Retinal pigment epithelial cell (primary cell): Measurements from ENCODE around the gene EFNA5.
"Not testable (repeated sequence)": the region's sequence is repeated elsewhere in the genome, so short reads cannot be mapped to it uniquely, and the experiment has no call there.

Source experiments
- DNase-seq: peaks from one replicate; pipeline ENCODE4 v3.0.0-alpha.2; 2010; ENCODE audit warnings: low read depth
- H3K4me3 ChIP-seq: 2 replicates; pipeline ENCODE4 v1.5.1; 2011; ENCODE audit warnings: mild to moderate bottlenecking, low read length, control low read depth, moderate library complexity
- TF ChIP-seq, protein P1 (sequence below): conservative IDR thresholded peaks from 2 replicates; pipeline ENCODE4 v1.5.1; 2011; ENCODE audit warnings: low read depth, low read length, control low read depth, inconsistent platforms

EFNA5 gene

DNA sequence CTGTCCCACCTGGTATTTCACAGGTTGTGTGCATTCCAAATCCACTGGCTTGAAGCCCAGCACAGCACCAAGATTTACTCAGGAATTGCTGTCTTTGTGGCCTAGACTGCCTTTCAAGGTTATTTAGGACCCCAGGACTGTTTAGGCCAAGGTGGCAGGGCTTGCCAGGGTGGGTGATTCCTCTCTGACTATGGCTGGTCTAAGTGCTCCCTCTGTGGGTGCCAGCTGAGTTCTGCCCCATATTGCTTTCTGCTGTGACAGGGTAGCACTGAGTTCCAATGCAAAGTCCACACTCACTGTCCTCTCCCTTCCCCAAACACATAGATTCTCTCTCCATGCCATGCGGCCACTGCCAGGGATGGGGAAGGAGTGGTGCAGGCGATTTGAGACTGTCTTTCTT, 318.2 kb downstream of the EFNA5 start:
- no peak for DNase-seq
- no peak overlapping the region for H3K4me3 ChIP-seq
- TF ChIP-seq, protein P1, sequence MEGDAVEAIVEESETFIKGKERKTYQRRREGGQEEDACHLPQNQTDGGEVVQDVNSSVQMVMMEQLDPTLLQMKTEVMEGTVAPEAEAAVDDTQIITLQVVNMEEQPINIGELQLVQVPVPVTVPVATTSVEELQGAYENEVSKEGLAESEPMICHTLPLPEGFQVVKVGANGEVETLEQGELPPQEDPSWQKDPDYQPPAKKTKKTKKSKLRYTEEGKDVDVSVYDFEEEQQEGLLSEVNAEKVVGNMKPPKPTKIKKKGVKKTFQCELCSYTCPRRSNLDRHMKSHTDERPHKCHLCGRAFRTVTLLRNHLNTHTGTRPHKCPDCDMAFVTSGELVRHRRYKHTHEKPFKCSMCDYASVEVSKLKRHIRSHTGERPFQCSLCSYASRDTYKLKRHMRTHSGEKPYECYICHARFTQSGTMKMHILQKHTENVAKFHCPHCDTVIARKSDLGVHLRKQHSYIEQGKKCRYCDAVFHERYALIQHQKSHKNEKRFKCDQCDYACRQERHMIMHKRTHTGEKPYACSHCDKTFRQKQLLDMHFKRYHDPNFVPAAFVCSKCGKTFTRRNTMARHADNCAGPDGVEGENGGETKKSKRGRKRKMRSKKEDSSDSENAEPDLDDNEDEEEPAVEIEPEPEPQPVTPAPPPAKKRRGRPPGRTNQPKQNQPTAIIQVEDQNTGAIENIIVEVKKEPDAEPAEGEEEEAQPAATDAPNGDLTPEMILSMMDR, result no peak

DNA sequence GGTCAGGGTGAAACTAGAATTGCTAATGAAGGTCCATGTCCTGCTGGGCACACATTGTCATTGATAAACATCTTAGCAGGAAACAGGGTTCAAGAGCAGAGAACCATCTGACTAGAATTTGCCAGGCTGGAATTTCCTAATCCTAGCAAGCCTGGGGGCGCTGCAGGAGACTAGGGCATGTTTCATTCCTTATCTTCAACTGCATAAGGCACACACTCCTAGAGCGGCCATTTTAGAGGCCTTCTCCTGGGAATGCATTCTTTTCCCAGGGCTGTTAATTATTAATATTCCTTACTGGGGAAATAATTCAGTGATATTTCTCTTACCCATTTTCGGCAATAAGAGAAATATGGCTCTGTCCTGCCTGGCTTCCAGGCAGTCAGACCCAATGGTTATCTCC, 324.2 kb downstream of the EFNA5 start:
- H3K4me3 ChIP-seq, DNase-seq: not testable (repeated sequence)

DNA sequence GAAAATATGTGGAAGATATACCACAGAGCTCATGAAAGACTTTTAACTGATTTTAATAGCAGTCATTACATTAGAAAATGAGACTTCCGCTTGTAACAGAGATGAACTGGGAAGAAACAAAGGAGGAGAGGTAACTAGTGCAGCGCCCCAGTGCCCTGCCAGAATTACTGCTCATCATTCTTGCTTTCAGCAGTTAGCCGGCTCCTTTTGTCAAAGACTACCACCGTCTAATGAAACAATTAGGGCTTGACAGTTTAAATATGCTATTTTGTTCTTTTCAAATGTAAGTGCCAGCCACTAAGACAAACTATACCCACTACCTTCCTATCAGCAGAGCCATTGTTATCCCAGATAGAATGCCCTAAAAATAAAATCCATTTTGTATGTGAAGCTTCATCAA, 328.4 kb downstream of the EFNA5 start:
- DNase-seq, result no peak
- H3K4me3 ChIP-seq, result no peak overlapping the region
- TF ChIP-seq, protein P1, result no peak

DNA sequence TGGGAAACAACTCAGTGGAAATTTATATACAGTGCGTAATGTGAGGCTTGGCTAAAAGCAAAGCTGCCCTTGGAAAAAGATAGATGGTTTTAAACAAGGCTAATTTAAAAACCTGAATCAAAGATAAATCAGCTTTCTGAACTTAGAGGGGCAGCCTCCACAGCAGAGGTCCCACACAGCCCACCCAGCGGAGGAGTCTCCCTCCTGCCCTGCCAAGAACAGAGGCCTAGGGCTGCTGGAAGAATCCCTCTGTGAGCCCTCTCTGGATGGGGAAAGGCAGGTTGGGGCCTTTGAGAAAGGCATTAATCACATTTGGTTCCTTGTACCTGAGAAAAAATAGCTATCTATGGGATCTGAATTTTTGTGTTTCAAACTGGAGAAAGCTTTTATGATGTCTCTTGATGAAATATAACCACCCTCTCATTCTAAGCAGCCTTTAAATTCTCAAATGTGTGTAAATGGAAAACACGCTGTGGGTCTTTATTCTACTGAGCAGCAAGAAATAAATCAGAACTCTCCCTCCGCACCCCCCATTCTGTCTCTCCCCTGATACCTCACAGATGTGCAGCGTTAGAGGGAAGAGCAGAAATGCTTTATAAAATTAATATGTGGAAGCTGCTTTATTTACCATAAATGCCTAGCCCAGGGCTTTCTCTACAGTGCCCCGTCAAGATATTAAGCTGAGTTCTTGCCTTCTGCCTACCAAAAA, 329.2 kb downstream of the EFNA5 start:
- no peak overlapping the region for H3K4me3 ChIP-seq
- TF ChIP-seq, protein P1, result no peak
- DNase-seq, result no peak

DNA sequence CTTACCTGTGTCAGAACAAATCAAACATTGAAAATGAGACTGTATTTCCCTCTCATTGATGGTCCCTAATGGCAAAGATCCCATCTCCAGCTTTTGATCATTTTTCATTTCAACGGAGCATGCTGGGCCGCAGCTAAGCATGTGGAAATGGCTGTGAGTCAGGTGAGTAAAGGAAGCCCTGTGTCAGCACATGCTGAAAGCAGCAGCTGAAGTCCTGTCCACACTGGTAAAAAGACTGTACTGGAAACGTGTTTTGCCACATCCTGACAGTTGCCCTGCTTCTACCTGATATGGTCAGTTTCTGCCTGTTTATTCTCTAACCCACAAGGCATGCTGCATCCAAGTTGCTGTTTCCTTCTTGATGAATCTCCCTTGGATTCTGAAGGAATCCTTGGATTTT, 330.1 kb downstream of the EFNA5 start:
- H3K4me3 ChIP-seq, result no peak overlapping the region
- TF ChIP-seq, protein P1, result no peak
- DNase-seq, result no peak

DNA sequence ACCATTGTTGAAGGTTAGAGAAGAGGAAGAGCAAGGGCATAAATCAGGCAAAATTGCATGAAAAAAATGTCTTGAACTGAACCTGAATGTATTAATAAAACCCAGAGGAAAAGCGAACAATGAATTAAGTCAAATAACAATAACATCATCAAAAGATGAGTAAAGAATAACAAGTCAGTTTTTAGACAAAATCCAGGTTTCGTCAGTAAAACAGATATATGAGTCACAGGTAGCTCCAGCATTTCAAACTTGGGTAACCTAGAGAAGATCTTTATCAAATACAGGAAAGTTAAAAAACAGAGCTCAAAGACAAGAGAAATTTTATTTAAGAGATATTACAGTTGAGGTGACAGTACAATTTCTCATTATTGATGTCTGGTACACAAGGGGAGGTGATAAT, 332.4 kb downstream of the EFNA5 start:
- H3K4me3 ChIP-seq, result no peak overlapping the region
- no peak for DNase-seq
- TF ChIP-seq, protein P1, result no peak

DNA sequence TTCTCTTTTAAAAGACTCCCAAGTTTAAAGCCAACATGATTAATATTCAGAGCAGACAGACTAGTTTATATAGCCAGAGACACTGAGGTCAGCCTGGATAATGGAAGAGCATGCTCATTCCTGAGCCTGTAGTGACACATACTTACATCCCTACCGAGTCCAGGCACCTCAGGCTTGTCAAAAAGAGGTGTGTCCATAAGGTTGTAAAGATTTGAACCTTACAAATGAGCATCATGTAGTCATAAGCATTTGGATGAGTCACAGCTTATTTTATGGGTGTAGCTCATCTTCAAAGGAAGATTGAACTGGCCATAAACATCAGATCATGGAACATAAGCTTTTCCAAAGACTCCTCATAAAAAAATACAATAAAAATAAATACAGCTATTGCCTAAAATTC, 333.5 kb downstream of the EFNA5 start:
- DNase-seq, result no peak
- no peak overlapping the region for H3K4me3 ChIP-seq
- TF ChIP-seq, protein P1, result no peak
